ENCODE data around the gene HOXA4. TPM values are rescaled to one million over a fixed set of nuclear protein-coding genes. Genes with fewer than 3 reads are reported as not detected.

Gene HOXA4
- total and polyA plus RNA-seq, 2 experiments from 2014 or later: not detected

DNA sequence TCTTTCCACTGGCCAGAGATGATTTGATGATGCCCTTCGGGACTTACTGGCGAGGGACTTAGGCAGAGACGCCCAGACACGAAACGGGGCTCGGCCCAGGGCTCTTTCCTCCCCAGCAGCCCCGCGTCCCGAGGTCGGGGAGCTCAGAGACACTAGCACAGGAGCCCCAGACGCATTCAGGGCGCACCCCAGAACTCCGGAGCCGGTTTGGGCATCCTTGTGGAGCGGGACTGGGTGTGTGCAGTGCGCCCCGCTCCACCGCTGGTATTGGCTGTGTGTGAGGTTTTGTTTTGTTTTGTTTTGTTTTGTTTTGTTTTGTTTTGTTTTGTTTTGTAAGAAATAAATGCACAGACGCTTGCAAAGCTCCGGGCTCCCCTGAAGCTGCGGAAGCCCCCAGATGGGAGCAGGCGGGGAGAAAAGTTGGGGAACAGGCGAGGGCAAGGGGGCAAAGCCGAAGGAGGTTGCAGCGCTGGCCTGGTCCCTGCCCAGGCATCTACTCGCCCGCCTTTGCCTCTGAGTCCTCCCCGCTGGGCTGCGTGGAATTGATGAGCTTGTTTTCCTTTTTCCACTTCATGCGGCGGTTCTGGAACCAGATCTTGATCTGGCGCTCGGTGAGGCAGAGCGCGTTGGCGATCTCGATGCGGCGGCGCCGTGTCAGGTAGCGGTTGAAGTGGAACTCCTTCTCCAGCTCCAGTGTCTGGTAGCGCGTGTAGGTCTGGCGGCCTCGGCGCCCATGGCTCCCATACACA lies 14.8 kb upstream of the HOXA4 start:
- no peaks in the 10 kb centered on the region for H3K9me2 ChIP-seq (ENCODE audit: insufficient read depth)
- peaks cover 19% of the 10 kb centered on the region for H3K4me1 Mint-ChIP-seq
- peaks cover 42% of the 10 kb centered on the region for H4K20me1 ChIP-seq (replicated peaks; ENCODE audit: insufficient read depth)
- peaks cover 28% of the 10 kb centered on the region for H3K9me3 Mint-ChIP-seq
- H3K27ac ChIP-seq (ENCODE audit: low read depth): no peak overlapping the region
- TF ChIP-seq EZH2phosphoT487 (IDR thresholded peaks at IDR 0.05; ENCODE audit: unreplicated experiment) (peak; percentile 82), JUNB (IDR thresholded peaks at IDR 0.05; ENCODE audit: unreplicated experiment) (no peak), EZH2 (IDR thresholded peaks at IDR 0.05; ENCODE audit: low read depth, unreplicated experiment) (peak; percentile 97)
- peaks cover 100% of the 10 kb centered on the region for H3K27me3 ChIP-seq (ENCODE audit: insufficient read depth)
- no peak for ATAC-seq
- H2AFZ ChIP-seq: no peak overlapping the region
- H3K4me3 Mint-ChIP-seq: peak overlapping the region; percentile 9; the same call in 1 of the 3 replicates
- peaks cover 31% of the 10 kb centered on the region for H3K4me1 ChIP-seq (ENCODE audit: insufficient read depth)
- H3K36me3 Mint-ChIP-seq (ENCODE audit: low read depth): no peaks in the 10 kb centered on the region; the same call in 2 of the 3 replicates
- H3K27me3 Mint-ChIP-seq (ENCODE audit: insufficient read depth, low read depth, poor library complexity): peaks cover 100% of the 10 kb centered on the region
- no peak overlapping the region for H3K27ac Mint-ChIP-seq
- H3K4me3 ChIP-seq: no peak overlapping the region
- 0 out of 2 replicates have a peak overlapping the region, but pooled peaks have one; percentile 26 for H3K4me2 ChIP-seq
- H3K79me2 ChIP-seq (replicated peaks; ENCODE audit: insufficient read depth): no peaks in the 10 kb centered on the region
- peaks cover 32% of the 10 kb centered on the region for H3F3A ChIP-seq (replicated peaks; ENCODE audit: low read depth)
- peak; percentile 46 for DNase-seq (ENCODE audit: low spot score)
- no peaks in the 10 kb centered on the region for H3K36me3 ChIP-seq (ENCODE audit: insufficient read depth)

DNA sequence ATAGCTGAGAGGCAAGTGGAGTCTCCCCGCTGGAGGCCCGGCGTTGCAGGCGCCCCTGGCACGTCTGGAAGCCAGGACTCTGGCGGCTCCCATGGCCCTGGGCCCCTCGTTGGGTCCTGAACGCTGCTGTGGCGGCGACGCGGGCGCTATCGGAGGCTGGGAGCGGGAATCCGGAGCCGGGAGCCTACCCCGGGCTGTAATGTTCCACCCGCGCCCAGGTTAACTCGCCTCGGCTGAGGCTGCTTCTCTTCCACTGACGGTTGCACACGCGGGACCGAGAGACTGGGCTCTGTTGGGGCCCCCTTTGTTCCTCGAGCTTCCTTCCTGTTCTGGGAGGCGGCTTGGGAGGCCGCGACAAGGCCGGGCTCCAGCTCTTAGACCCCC lies 14.2 kb upstream of the HOXA4 start:
- Histone ChIP-seq H2AFZ (no peak overlapping the region), H3K27me3 (ENCODE audit: insufficient read depth) (peaks cover 100% of the 10 kb centered on the region), H3K27ac (ENCODE audit: low read depth) (no peak overlapping the region), H4K20me1 (replicated peaks; ENCODE audit: insufficient read depth) (peaks cover 46% of the 10 kb centered on the region), H3F3A (replicated peaks; ENCODE audit: low read depth) (peaks cover 38% of the 10 kb centered on the region), H3K4me3 (no peak overlapping the region), H3K4me2 (0 out of 2 replicates have a peak overlapping the region, but pooled peaks have one; percentile 26), H3K4me1 (ENCODE audit: insufficient read depth) (peaks cover 35% of the 10 kb centered on the region), H3K79me2 (replicated peaks; ENCODE audit: insufficient read depth) (no peaks in the 10 kb centered on the region), H3K9me2 (ENCODE audit: insufficient read depth) (no peaks in the 10 kb centered on the region), H3K36me3 (ENCODE audit: insufficient read depth) (no peaks in the 10 kb centered on the region)
- peaks cover 19% of the 10 kb centered on the region for H3K4me1 Mint-ChIP-seq
- H3K27ac Mint-ChIP-seq: no peak overlapping the region
- no peak for TF ChIP-seq NANOG (IDR thresholded peaks at IDR 0.05; ENCODE audit: borderline replicate concordance)
- ATAC-seq (peak; percentile 4; the same call in 2 of the 3 replicates), DNase-seq (ENCODE audit: low spot score) (peak; percentile 54)
- H3K4me3 Mint-ChIP-seq: peak overlapping the region; percentile 9; the same call in 1 of the 3 replicates
- H3K9me3 Mint-ChIP-seq: peaks cover 28% of the 10 kb centered on the region
- H3K36me3 Mint-ChIP-seq (ENCODE audit: low read depth): no peaks in the 10 kb centered on the region; the same call in 2 of the 3 replicates
- H3K27me3 Mint-ChIP-seq (ENCODE audit: insufficient read depth, low read depth, poor library complexity): peaks cover 100% of the 10 kb centered on the region

DNA sequence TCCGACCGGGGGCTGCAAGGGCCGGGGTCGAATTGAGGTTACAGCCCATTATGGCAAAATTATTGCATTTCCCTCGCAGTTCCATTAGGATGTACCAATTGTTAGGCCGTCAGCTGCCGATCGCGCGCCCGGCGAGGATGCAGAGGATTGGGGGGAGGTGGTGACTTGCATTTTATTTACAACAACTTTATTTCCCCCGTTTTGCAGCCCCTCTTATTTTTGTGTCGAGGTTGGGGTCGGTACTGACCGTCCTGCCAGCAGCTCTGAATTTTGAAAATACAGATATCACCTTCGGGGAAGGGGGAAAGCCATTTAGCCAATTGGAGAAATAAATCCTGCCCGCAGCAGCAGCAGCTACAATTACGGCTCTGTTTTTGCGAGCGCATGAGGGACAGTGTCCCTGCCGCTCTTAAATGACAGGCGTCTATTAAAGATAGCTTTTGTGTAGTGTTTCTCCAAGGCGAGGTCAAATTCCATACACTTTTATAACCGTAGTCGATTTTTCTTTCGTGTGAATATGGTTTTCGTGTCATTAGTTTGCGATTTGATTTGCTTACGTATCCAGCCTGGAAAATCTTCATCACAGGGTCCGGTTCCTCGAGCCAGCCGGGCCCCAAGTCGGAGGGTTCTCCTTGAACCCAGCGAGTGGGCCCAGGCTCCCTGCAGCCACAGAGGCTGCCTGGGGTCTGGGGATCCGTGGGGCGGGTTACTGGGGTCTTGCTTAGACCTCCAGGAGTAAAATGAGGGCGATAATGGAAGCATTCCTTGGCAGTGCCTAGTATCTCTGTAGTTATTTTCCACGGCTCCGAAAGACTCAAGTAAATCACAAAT lies 13.6 kb upstream of the HOXA4 start:
- Mint-ChIP-seq H3K4me1 (peaks cover 21% of the 10 kb centered on the region), H3K4me3 (0 out of 3 replicates have a peak overlapping the region, but pooled peaks have one; percentile 19), H3K27ac (no peak overlapping the region), H3K9me3 (peaks cover 28% of the 10 kb centered on the region), H3K36me3 (ENCODE audit: low read depth) (no peaks in the 10 kb centered on the region; the same call in 2 of the 3 replicates), H3K27me3 (ENCODE audit: insufficient read depth, low read depth, poor library complexity) (peaks cover 100% of the 10 kb centered on the region)
- Histone ChIP-seq H3K27ac (ENCODE audit: low read depth) (no peak overlapping the region), H3K79me2 (replicated peaks; ENCODE audit: insufficient read depth) (no peaks in the 10 kb centered on the region), H3K27me3 (ENCODE audit: insufficient read depth) (peaks cover 100% of the 10 kb centered on the region), H3K36me3 (ENCODE audit: insufficient read depth) (no peaks in the 10 kb centered on the region), H3K4me3 (no peak overlapping the region), H3K9me2 (ENCODE audit: insufficient read depth) (no peaks in the 10 kb centered on the region), H2AFZ (no peak overlapping the region), H3K4me1 (ENCODE audit: insufficient read depth) (peaks cover 40% of the 10 kb centered on the region), H3K4me2 (no peak overlapping the region; the same call in 1 of the 2 replicates), H4K20me1 (replicated peaks; ENCODE audit: insufficient read depth) (peaks cover 42% of the 10 kb centered on the region), H3F3A (replicated peaks; ENCODE audit: low read depth) (peaks cover 40% of the 10 kb centered on the region)
- TF ChIP-seq STAT1 (IDR thresholded peaks at IDR 0.05; ENCODE audit: unreplicated experiment): no peak
- peak; percentile 57 for TF ChIP-seq EZH2 (IDR thresholded peaks at IDR 0.05; ENCODE audit: low read depth, unreplicated experiment)
- no peak for DNase-seq (ENCODE audit: low spot score)
- no peak for ATAC-seq

Data from GM23338 (cell line).